ENCODE measurements around the gene TMEM131.
"Not testable (repeated sequence)": the region's sequence is repeated elsewhere in the genome, so short reads cannot be mapped to it uniquely, and the experiment has no call there.

Gene TMEM131, protein sequence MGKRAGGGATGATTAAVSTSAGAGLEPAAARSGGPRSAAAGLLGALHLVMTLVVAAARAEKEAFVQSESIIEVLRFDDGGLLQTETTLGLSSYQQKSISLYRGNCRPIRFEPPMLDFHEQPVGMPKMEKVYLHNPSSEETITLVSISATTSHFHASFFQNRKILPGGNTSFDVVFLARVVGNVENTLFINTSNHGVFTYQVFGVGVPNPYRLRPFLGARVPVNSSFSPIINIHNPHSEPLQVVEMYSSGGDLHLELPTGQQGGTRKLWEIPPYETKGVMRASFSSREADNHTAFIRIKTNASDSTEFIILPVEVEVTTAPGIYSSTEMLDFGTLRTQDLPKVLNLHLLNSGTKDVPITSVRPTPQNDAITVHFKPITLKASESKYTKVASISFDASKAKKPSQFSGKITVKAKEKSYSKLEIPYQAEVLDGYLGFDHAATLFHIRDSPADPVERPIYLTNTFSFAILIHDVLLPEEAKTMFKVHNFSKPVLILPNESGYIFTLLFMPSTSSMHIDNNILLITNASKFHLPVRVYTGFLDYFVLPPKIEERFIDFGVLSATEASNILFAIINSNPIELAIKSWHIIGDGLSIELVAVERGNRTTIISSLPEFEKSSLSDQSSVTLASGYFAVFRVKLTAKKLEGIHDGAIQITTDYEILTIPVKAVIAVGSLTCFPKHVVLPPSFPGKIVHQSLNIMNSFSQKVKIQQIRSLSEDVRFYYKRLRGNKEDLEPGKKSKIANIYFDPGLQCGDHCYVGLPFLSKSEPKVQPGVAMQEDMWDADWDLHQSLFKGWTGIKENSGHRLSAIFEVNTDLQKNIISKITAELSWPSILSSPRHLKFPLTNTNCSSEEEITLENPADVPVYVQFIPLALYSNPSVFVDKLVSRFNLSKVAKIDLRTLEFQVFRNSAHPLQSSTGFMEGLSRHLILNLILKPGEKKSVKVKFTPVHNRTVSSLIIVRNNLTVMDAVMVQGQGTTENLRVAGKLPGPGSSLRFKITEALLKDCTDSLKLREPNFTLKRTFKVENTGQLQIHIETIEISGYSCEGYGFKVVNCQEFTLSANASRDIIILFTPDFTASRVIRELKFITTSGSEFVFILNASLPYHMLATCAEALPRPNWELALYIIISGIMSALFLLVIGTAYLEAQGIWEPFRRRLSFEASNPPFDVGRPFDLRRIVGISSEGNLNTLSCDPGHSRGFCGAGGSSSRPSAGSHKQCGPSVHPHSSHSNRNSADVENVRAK (N-terminal part only)

GRCh38 chr2:97995734-97996624 is at the start of gene TMEM131:
TSS of gene TMEM131 (minus strand) at chr2:97995948. CDS start at chr2:97995662, 286 bp downstream.
- peak within 1 kb of the TSS; percentile 95 for H3K4me2 ChIP-seq (ENCODE audit: low read length)
- no peak for TF ChIP-seq EZH2phosphoT487 (IDR thresholded peaks at IDR 0.05; ENCODE audit: low read depth)
- TF ChIP-seq, protein P1, sequence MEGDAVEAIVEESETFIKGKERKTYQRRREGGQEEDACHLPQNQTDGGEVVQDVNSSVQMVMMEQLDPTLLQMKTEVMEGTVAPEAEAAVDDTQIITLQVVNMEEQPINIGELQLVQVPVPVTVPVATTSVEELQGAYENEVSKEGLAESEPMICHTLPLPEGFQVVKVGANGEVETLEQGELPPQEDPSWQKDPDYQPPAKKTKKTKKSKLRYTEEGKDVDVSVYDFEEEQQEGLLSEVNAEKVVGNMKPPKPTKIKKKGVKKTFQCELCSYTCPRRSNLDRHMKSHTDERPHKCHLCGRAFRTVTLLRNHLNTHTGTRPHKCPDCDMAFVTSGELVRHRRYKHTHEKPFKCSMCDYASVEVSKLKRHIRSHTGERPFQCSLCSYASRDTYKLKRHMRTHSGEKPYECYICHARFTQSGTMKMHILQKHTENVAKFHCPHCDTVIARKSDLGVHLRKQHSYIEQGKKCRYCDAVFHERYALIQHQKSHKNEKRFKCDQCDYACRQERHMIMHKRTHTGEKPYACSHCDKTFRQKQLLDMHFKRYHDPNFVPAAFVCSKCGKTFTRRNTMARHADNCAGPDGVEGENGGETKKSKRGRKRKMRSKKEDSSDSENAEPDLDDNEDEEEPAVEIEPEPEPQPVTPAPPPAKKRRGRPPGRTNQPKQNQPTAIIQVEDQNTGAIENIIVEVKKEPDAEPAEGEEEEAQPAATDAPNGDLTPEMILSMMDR (IDR thresholded peaks at IDR 0.05; ENCODE audit: low read depth, low read length) = no peak
- no peaks in the 10 kb centered on the region for H3K27me3 ChIP-seq (ENCODE audit: low read depth, low read length)
- peak within 1 kb of the TSS; percentile 95 for H2AFZ ChIP-seq (ENCODE audit: low read depth, low read length)
- no peaks in the 10 kb centered on the region for H3K9me3 ChIP-seq (ENCODE audit: insufficient read depth, low read length)
- H3K36me3 ChIP-seq (replicated peaks; ENCODE audit: low read depth, low read length) = peaks cover 6% of the 10 kb centered on the region
- peaks cover 50% of the 10 kb centered on the region for H3K79me2 ChIP-seq (ENCODE audit: low read length)
- peak within 1 kb of the TSS; percentile 92 for H3K27ac ChIP-seq (ENCODE audit: low read length)
- H3K4me1 ChIP-seq (ENCODE audit: low read length) = peaks cover 30% of the 10 kb centered on the region
- H3K4me3 ChIP-seq (ENCODE audit: low read length) = peak within 1 kb of the TSS; percentile 86
- peaks cover 11% of the 10 kb centered on the region for H4K20me1 ChIP-seq (ENCODE audit: insufficient read depth, low read length)
- H3K9ac ChIP-seq (ENCODE audit: low read length) = peak within 1 kb of the TSS; percentile 91

GRCh38 chr2:98044730-98045129 is 49.0 kb upstream of the TMEM131 start:
- H3K4me2 ChIP-seq (ENCODE audit: low read length); H3K9me3 ChIP-seq (ENCODE audit: insufficient read depth, low read length); H3K36me3 ChIP-seq (replicated peaks; ENCODE audit: low read depth, low read length): not testable (repeated sequence)

GRCh38 chr2:98043101-98043500 is 47.4 kb upstream of the TMEM131 start:
- no peak for TF ChIP-seq EZH2phosphoT487 (IDR thresholded peaks at IDR 0.05; ENCODE audit: low read depth)
- TF ChIP-seq, protein P1 (IDR thresholded peaks at IDR 0.05; ENCODE audit: low read depth, low read length) = no peak
- no peaks in the 10 kb centered on the region for H3K79me2 ChIP-seq (ENCODE audit: low read length)
- no peak overlapping the region for H2AFZ ChIP-seq (ENCODE audit: low read depth, low read length)
- H3K9ac ChIP-seq (ENCODE audit: low read length) = no peak overlapping the region
- H4K20me1 ChIP-seq (ENCODE audit: insufficient read depth, low read length) = no peaks in the 10 kb centered on the region
- no peaks in the 10 kb centered on the region for H3K27me3 ChIP-seq (ENCODE audit: low read depth, low read length)
- no peak overlapping the region for H3K4me2 ChIP-seq (ENCODE audit: low read length)
- no peak overlapping the region for H3K27ac ChIP-seq (ENCODE audit: low read length)
- no peaks in the 10 kb centered on the region for H3K36me3 ChIP-seq (replicated peaks; ENCODE audit: low read depth, low read length)
- peaks cover 14% of the 10 kb centered on the region for H3K4me1 ChIP-seq (ENCODE audit: low read length)
- no peak overlapping the region for H3K4me3 ChIP-seq (ENCODE audit: low read length)
- H3K9me3 ChIP-seq (ENCODE audit: insufficient read depth, low read length) = no peaks in the 10 kb centered on the region

More at GRCh38 chr2:98044730-98045129, 49.0 kb upstream of the TMEM131 start:
- not testable (repeated sequence) for H3K9ac ChIP-seq (ENCODE audit: low read length); H3K4me3 ChIP-seq (ENCODE audit: low read length); H3K79me2 ChIP-seq (ENCODE audit: low read length); H4K20me1 ChIP-seq (ENCODE audit: insufficient read depth, low read length); H3K4me1 ChIP-seq (ENCODE audit: low read length); H3K27me3 ChIP-seq (ENCODE audit: low read depth, low read length); H3K27ac ChIP-seq (ENCODE audit: low read length); H2AFZ ChIP-seq (ENCODE audit: low read depth, low read length)

Measured in OCI-LY3 (cell line).